ENCODE results near the gene STYK1. TPM values are rescaled to one million over a fixed set of nuclear protein-coding genes. Genes with fewer than 3 reads are reported as not detected.
"Not testable (repeated sequence)": the region's sequence is repeated elsewhere in the genome, so short reads cannot be mapped to it uniquely, and the experiment has no call there.

The STYK1 gene
- polyA plus RNA-seq, 1 donor, result 0.94 TPM

- WGBS (ENCODE audit: insufficient coverage, low lambda C conversion rate), result 82% methylated on average over 2 of the region's 2 CpGs
- no peaks in the 10 kb centered on the region for H3K9me3 ChIP-seq (ENCODE audit: control insufficient read depth, low read depth, low read length)
- no peaks in the 10 kb centered on the region for H3K27me3 ChIP-seq (ENCODE audit: control insufficient read depth, insufficient read depth, low read length)
- no peak for DNase-seq
- H3K27ac ChIP-seq (ENCODE audit: low read length), result no peak overlapping the region
- H3K4me1 ChIP-seq (ENCODE audit: control insufficient read depth, insufficient read depth, low read length), result no peaks in the 10 kb centered on the region
- no peak overlapping the region for H3K4me3 ChIP-seq (ENCODE audit: low read length)
- no peaks in the 10 kb centered on the region for H3K36me3 ChIP-seq (ENCODE audit: control insufficient read depth, insufficient read depth, low read length)
Observed at GRCh38 chr12:10574307-10574706, 99.5 kb downstream of the STYK1 start.

DNA sequence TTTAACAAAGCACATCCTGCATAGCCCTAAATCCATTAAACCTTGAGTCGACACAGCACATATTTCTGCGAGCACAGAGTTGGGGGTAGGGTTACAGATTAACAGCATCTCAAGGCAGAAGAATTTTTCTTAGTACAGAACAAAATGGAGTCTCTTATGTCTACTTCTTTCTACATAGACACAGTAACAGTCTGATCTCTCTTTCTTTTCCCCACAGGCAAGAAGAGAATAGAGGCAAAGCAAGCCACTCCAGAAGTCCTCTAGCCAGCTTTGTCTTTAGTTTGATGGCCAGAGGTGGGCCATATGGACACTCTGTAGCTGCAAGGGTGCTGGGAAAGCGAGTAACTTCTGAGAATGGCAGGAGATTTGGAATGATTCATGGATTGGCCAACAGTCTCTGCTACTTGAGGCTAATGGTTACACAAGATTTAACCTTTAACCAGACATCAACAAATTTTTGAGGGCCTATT is 101.8 kb downstream of the STYK1 start:
- not testable (repeated sequence) for H3K27ac ChIP-seq (ENCODE audit: low read length); DNase-seq; H3K4me3 ChIP-seq (ENCODE audit: low read length); H3K27me3 ChIP-seq (ENCODE audit: control insufficient read depth, insufficient read depth, low read length); H3K9me3 ChIP-seq (ENCODE audit: control insufficient read depth, low read depth, low read length); H3K4me1 ChIP-seq (ENCODE audit: control insufficient read depth, insufficient read depth, low read length); H3K36me3 ChIP-seq (ENCODE audit: control insufficient read depth, insufficient read depth, low read length)
- WGBS (ENCODE audit: insufficient coverage, low lambda C conversion rate), result no CpG with 5 or more reads among the region's 3 CpGs

- Histone ChIP-seq H3K9me3 (ENCODE audit: control insufficient read depth, low read depth, low read length) (no peaks in the 10 kb centered on the region), H3K4me1 (ENCODE audit: control insufficient read depth, insufficient read depth, low read length) (no peaks in the 10 kb centered on the region), H3K36me3 (ENCODE audit: control insufficient read depth, insufficient read depth, low read length) (no peaks in the 10 kb centered on the region), H3K27me3 (ENCODE audit: control insufficient read depth, insufficient read depth, low read length) (no peaks in the 10 kb centered on the region), H3K4me3 (ENCODE audit: low read length) (no peak overlapping the region), H3K27ac (ENCODE audit: low read length) (no peak overlapping the region)
- 92% methylated on average over 4 of the region's 11 CpGs for WGBS (ENCODE audit: insufficient coverage, low lambda C conversion rate)
- no peak for DNase-seq
Observed at GRCh38 chr12:10571141-10571540, 102.7 kb downstream of the STYK1 start.

Other genes starting within 250 kb of the STYK1 start
- gene KLRC2, start 238.0 kb downstream of the STYK1 start, polyA plus RNA-seq, result 1.6 TPM
- 3.7 TPM for gene KLRC1, start 220.7 kb downstream of the STYK1 start, polyA plus RNA-seq
- 2.8 TPM for gene EIF2S3B, start 168.2 kb downstream of the STYK1 start, polyA plus RNA-seq
- gene MAGOHB, start 60.4 kb downstream of the STYK1 start, polyA plus RNA-seq, result 24.1 TPM
- 140 TPM for gene YBX3, start 49.3 kb upstream of the STYK1 start, polyA plus RNA-seq
- gene TAS2R7, start 128.6 kb upstream of the STYK1 start, polyA plus RNA-seq, result not detected
- gene TAS2R8, start 133.2 kb upstream of the STYK1 start, polyA plus RNA-seq, result not detected
- gene TAS2R9, start 136.1 kb upstream of the STYK1 start, polyA plus RNA-seq, result not detected
- gene TAS2R10, start 152.3 kb upstream of the STYK1 start, polyA plus RNA-seq, result 1.2 TPM
- 6.1 TPM for gene PRR4, start 175.4 kb upstream of the STYK1 start, polyA plus RNA-seq
- 7.3 TPM for gene PRH1, start 210.2 kb upstream of the STYK1 start, polyA plus RNA-seq
- gene TAS2R13, start 235.5 kb upstream of the STYK1 start, polyA plus RNA-seq, result 0.03 TPM